GM23338 (cell line): ENCODE results near the gene CACNB2. TPM values are rescaled to one million over a fixed set of nuclear protein-coding genes. Genes with fewer than 3 reads are reported as not detected.

ENCODE experiments used
- ATAC-seq: fragments of 200-7000 bp; cut with Tn5 transposase; 3 replicates; pipeline ENCODE4 v1.9.1; 2020
- DNase-seq: peaks from one replicate; pipeline ENCODE4 v3.0.0-alpha.2; 2015; ENCODE audit warnings: low spot score
- H2AFZ ChIP-seq: fragments of 200-600 bp; sonication (generic); 2 replicates; pipeline ENCODE4 v1.8.0; 2016; ENCODE audit warnings: antibody characterized with exemption, mild to moderate bottlenecking, moderate library complexity
- H3F3A ChIP-seq: fragments of 200-600 bp; sonication (generic); replicated peaks from 2 replicates; pipeline ENCODE4 v1.8.0; 2017; ENCODE audit warnings: antibody characterized with exemption, mixed run types, low read depth
- H3K27ac ChIP-seq: fragments of 200-600 bp; sonication (generic); 2 replicates; pipeline ENCODE4 v1.6.1; 2016; ENCODE audit warnings: low read depth
- H3K27me3 ChIP-seq: fragments of 200-600 bp; sonication (generic); 2 replicates; pipeline ENCODE4 v1.8.0; 2016; ENCODE audit warnings: mild to moderate bottlenecking, mixed run types, moderate library complexity; ENCODE audit not compliant: insufficient read depth
- H3K36me3 ChIP-seq: fragments of 200-600 bp; sonication (generic); 2 replicates; pipeline ENCODE4 v1.8.0; 2016; ENCODE audit warnings: mild to moderate bottlenecking; ENCODE audit not compliant: insufficient read depth
- H3K4me1 ChIP-seq: fragments of 200-600 bp; sonication (generic); 2 replicates; pipeline ENCODE4 v1.8.0; 2016; ENCODE audit warnings: mild to moderate bottlenecking, moderate library complexity; ENCODE audit not compliant: insufficient read depth
- H3K4me2 ChIP-seq: fragments of 200-600 bp; sonication (generic); 2 replicates; pipeline ENCODE4 v1.7.1; 2017; ENCODE audit warnings: mixed run types
- H3K4me3 ChIP-seq: fragments of 200-600 bp; sonication (generic); 2 replicates; pipeline ENCODE4 v1.6.1; 2016; ENCODE audit warnings: mixed run types
- H3K79me2 ChIP-seq: fragments of 200-600 bp; sonication (generic); replicated peaks from 2 replicates; pipeline ENCODE4 v1.8.0; 2017; ENCODE audit warnings: mild to moderate bottlenecking; ENCODE audit not compliant: insufficient read depth
- H3K9me2 ChIP-seq: fragments of 200-600 bp; sonication (generic); 2 replicates; pipeline ENCODE4 v1.8.0; 2017; ENCODE audit not compliant: insufficient read depth
- H4K20me1 ChIP-seq: fragments of 200-600 bp; sonication (generic); replicated peaks from 2 replicates; pipeline ENCODE4 v1.8.0; 2017; ENCODE audit warnings: mild to moderate bottlenecking; ENCODE audit not compliant: insufficient read depth
- H3K27ac Mint-ChIP-seq: 2 replicates; pipeline ENCODE4 v1.8.0; 2020; ENCODE audit warnings: inconsistent platforms, mild to moderate bottlenecking, moderate library complexity, mixed read lengths
- H3K27me3 Mint-ChIP-seq: 3 replicates; pipeline ENCODE4 v1.8.0; 2022; ENCODE audit warnings: low read depth, mild to moderate bottlenecking, moderate library complexity, mixed read lengths, inconsistent platforms; ENCODE audit not compliant: insufficient read depth, poor library complexity
- H3K36me3 Mint-ChIP-seq: 3 replicates; pipeline ENCODE4 v1.8.0; 2021; ENCODE audit warnings: low read depth, mild to moderate bottlenecking, inconsistent platforms, moderate library complexity, mixed read lengths
- H3K4me1 Mint-ChIP-seq: 3 replicates; pipeline ENCODE4 v1.8.0; 2020; ENCODE audit warnings: mild to moderate bottlenecking, inconsistent platforms, mixed read lengths
- H3K4me3 Mint-ChIP-seq: 3 replicates; pipeline ENCODE4 v1.8.0; 2021; ENCODE audit warnings: moderate library complexity, mild to moderate bottlenecking, inconsistent platforms, mixed read lengths
- H3K9me3 Mint-ChIP-seq: 3 replicates; pipeline ENCODE4 v1.8.0; 2020; ENCODE audit warnings: moderate library complexity, mild to moderate bottlenecking, inconsistent platforms, mixed read lengths
- CREB1 ChIP-seq: fragments of 250-450 bp; sonication (Bioruptor Pico); IDR thresholded peaks from 2 replicates; pipeline ENCODE4 v1.5.0; 2020; ENCODE audit warnings: low read depth, mild to moderate bottlenecking, moderate library complexity
- EZH2 ChIP-seq: fragments of 200-600 bp; sonication (generic); IDR thresholded peaks from one replicate; pipeline ENCODE4 v1.8.0; 2017; ENCODE audit warnings: antibody characterized with exemption, mild to moderate bottlenecking, low read depth; ENCODE audit not compliant: unreplicated experiment
- EZH2phosphoT487 ChIP-seq: fragments of 200-600 bp; sonication (generic); IDR thresholded peaks from one replicate; pipeline ENCODE4 v1.8.1; 2018; ENCODE audit warnings: antibody characterized with exemption; ENCODE audit not compliant: unreplicated experiment
- JUNB ChIP-seq: IDR thresholded peaks from one replicate; pipeline ENCODE4 v1.6.1; 2016; ENCODE audit warnings: antibody characterized with exemption; ENCODE audit not compliant: unreplicated experiment
- NANOG ChIP-seq: IDR thresholded peaks from 2 replicates; pipeline ENCODE4 v1.6.1; 2016; ENCODE audit warnings: antibody characterized with exemption, borderline replicate concordance
- POLR2AphosphoS5 ChIP-seq: IDR thresholded peaks from 2 replicates; pipeline ENCODE4 v1.6.1; 2016; ENCODE audit warnings: antibody characterized with exemption, low read depth
- STAT1 ChIP-seq: IDR thresholded peaks from one replicate; pipeline ENCODE4 v1.6.1; 2016; ENCODE audit warnings: antibody characterized with exemption; ENCODE audit not compliant: unreplicated experiment
- ZNF114 ChIP-seq: fragments of 250-450 bp; sonication (Bioruptor Pico); IDR thresholded peaks from 2 replicates; pipeline ENCODE4 v1.5.0; 2020; ENCODE audit warnings: mild to moderate bottlenecking, moderate library complexity
- ZNF331 ChIP-seq: fragments of 250-450 bp; sonication (Bioruptor Pico); IDR thresholded peaks from 2 replicates; pipeline ENCODE4 v1.5.0; 2020; ENCODE audit warnings: low read depth, mild to moderate bottlenecking, moderate library complexity
- polyA plus RNA-seq: library from polyadenylated mRNA; unstranded; fragments of >200 nt; fragmentation: Nextera tagmentation; extraction: Ambion mirVana; gene quantifications from 2 replicates; pipeline ENCODE4 v1.2.1, GENCODE V29; 2016
- total RNA-seq: library from RNA; depleted of rRNA; stranded (reverse); fragments of >200 nt; shearing (Covaris generic); gene quantifications from 2 replicates; pipeline ENCODE4 v1.2.3, GENCODE V29; 2014
- TF ChIP-seq, protein P1 (sequence below), 2 experiments: fragments of 200-600 bp in 1 of 2; sonication (generic) in 1 of 2; conservative IDR thresholded peaks; 2 replicates each; pipeline versions ENCODE4 v1.5.1 to v1.6.1; 2016 to 2017; ENCODE audit warnings: antibody characterized with exemption in 2 of 2, low read depth in 2 of 2, mild to moderate bottlenecking in 2 of 2, moderate library complexity in 1 of 2
- TF ChIP-seq, protein P2 (sequence below): IDR thresholded peaks from one replicate; pipeline ENCODE4 v1.6.1; 2018; ENCODE audit warnings: antibody characterized with exemption; ENCODE audit not compliant: unreplicated experiment
- TF ChIP-seq, protein P3 (sequence below): IDR thresholded peaks from 2 replicates; pipeline ENCODE4 v1.6.1; 2016; ENCODE audit warnings: antibody characterized with exemption
- TF ChIP-seq, protein P4 (sequence below): fragments of 250-450 bp; sonication (Bioruptor Pico); IDR thresholded peaks from 2 replicates; pipeline ENCODE4 v1.5.0; 2020; ENCODE audit warnings: mild to moderate bottlenecking, moderate library complexity

CACNB2 gene
- total and polyA plus RNA-seq, 2 experiments from 2014 or later: 5.0 to 5.9 TPM

DNA sequence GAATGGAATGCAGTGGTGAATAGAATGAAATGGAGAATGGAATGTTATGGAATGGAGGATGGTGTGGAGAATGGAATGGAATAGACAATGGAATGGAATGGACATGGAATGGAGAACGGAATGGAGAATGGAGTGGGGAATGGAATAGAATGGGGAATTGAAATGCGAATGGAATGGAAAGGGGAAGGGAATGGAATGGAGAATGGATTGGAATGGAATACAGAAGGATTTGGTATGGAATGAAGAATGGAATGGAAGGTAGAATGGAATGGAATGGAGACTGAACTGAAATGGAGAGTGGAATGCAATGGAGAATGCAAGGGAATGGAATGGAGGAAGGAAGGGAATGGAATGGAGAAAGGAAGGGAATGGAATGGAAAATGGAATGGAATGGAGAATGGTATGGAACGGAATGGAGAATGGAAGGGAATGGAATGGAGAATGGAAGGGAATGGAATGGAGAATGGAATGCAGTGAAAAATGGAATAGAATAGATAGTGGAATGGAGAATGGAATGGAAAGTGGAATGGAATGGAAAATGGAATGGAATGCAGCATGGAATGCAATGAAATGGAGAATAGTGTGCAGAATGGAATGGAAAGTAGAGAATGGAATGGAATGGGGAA lies 416.4 kb downstream of the CACNB2 start:
- H3F3A ChIP-seq: no peaks in the 10 kb centered on the region
- H3K27ac ChIP-seq: peak overlapping the region; percentile 78
- no peaks in the 10 kb centered on the region for H4K20me1 ChIP-seq
- no peaks in the 10 kb centered on the region for H3K79me2 ChIP-seq
- H3K9me3 Mint-ChIP-seq: no peaks in the 10 kb centered on the region
- H3K36me3 Mint-ChIP-seq: peaks cover 1% of the 10 kb centered on the region; the same call in 2 of the 3 replicates
- H3K27me3 ChIP-seq: no peaks in the 10 kb centered on the region
- H3K9me2 ChIP-seq: no peaks in the 10 kb centered on the region
- no peak overlapping the region for H3K27ac Mint-ChIP-seq
- no peak for ATAC-seq
- no peak overlapping the region for H2AFZ ChIP-seq
- H3K4me3 Mint-ChIP-seq: no peak overlapping the region
- H3K4me2 ChIP-seq: no peak overlapping the region
- H3K36me3 ChIP-seq: peaks cover 20% of the 10 kb centered on the region; the same call in 1 of the 2 replicates
- H3K4me1 ChIP-seq: no peaks in the 10 kb centered on the region
- no peak overlapping the region for H3K4me3 ChIP-seq
- H3K27me3 Mint-ChIP-seq: no peaks in the 10 kb centered on the region
- DNase-seq: no peak
- no peaks in the 10 kb centered on the region for H3K4me1 Mint-ChIP-seq
- TF ChIP-seq STAT1 (no peak), NANOG (no peak), ZNF331 (no peak), EZH2phosphoT487 (no peak), CREB1 (CRISPR knock-in tag) (no peak), EZH2 (no peak), POLR2AphosphoS5 (no peak), JUNB (no peak), ZNF114 (CRISPR knock-in tag) (no peak)
- TF ChIP-seq, protein P1, sequence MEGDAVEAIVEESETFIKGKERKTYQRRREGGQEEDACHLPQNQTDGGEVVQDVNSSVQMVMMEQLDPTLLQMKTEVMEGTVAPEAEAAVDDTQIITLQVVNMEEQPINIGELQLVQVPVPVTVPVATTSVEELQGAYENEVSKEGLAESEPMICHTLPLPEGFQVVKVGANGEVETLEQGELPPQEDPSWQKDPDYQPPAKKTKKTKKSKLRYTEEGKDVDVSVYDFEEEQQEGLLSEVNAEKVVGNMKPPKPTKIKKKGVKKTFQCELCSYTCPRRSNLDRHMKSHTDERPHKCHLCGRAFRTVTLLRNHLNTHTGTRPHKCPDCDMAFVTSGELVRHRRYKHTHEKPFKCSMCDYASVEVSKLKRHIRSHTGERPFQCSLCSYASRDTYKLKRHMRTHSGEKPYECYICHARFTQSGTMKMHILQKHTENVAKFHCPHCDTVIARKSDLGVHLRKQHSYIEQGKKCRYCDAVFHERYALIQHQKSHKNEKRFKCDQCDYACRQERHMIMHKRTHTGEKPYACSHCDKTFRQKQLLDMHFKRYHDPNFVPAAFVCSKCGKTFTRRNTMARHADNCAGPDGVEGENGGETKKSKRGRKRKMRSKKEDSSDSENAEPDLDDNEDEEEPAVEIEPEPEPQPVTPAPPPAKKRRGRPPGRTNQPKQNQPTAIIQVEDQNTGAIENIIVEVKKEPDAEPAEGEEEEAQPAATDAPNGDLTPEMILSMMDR (conservative IDR thresholded peaks at IDR 0.05; ENCODE audit: low read depth in 2 of 2): no peak
- TF ChIP-seq, protein P2, sequence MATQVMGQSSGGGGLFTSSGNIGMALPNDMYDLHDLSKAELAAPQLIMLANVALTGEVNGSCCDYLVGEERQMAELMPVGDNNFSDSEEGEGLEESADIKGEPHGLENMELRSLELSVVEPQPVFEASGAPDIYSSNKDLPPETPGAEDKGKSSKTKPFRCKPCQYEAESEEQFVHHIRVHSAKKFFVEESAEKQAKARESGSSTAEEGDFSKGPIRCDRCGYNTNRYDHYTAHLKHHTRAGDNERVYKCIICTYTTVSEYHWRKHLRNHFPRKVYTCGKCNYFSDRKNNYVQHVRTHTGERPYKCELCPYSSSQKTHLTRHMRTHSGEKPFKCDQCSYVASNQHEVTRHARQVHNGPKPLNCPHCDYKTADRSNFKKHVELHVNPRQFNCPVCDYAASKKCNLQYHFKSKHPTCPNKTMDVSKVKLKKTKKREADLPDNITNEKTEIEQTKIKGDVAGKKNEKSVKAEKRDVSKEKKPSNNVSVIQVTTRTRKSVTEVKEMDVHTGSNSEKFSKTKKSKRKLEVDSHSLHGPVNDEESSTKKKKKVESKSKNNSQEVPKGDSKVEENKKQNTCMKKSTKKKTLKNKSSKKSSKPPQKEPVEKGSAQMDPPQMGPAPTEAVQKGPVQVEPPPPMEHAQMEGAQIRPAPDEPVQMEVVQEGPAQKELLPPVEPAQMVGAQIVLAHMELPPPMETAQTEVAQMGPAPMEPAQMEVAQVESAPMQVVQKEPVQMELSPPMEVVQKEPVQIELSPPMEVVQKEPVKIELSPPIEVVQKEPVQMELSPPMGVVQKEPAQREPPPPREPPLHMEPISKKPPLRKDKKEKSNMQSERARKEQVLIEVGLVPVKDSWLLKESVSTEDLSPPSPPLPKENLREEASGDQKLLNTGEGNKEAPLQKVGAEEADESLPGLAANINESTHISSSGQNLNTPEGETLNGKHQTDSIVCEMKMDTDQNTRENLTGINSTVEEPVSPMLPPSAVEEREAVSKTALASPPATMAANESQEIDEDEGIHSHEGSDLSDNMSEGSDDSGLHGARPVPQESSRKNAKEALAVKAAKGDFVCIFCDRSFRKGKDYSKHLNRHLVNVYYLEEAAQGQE: no peak
- TF ChIP-seq, protein P3, sequence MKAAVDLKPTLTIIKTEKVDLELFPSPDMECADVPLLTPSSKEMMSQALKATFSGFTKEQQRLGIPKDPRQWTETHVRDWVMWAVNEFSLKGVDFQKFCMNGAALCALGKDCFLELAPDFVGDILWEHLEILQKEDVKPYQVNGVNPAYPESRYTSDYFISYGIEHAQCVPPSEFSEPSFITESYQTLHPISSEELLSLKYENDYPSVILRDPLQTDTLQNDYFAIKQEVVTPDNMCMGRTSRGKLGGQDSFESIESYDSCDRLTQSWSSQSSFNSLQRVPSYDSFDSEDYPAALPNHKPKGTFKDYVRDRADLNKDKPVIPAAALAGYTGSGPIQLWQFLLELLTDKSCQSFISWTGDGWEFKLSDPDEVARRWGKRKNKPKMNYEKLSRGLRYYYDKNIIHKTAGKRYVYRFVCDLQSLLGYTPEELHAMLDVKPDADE: no peak
- TF ChIP-seq, protein P4, sequence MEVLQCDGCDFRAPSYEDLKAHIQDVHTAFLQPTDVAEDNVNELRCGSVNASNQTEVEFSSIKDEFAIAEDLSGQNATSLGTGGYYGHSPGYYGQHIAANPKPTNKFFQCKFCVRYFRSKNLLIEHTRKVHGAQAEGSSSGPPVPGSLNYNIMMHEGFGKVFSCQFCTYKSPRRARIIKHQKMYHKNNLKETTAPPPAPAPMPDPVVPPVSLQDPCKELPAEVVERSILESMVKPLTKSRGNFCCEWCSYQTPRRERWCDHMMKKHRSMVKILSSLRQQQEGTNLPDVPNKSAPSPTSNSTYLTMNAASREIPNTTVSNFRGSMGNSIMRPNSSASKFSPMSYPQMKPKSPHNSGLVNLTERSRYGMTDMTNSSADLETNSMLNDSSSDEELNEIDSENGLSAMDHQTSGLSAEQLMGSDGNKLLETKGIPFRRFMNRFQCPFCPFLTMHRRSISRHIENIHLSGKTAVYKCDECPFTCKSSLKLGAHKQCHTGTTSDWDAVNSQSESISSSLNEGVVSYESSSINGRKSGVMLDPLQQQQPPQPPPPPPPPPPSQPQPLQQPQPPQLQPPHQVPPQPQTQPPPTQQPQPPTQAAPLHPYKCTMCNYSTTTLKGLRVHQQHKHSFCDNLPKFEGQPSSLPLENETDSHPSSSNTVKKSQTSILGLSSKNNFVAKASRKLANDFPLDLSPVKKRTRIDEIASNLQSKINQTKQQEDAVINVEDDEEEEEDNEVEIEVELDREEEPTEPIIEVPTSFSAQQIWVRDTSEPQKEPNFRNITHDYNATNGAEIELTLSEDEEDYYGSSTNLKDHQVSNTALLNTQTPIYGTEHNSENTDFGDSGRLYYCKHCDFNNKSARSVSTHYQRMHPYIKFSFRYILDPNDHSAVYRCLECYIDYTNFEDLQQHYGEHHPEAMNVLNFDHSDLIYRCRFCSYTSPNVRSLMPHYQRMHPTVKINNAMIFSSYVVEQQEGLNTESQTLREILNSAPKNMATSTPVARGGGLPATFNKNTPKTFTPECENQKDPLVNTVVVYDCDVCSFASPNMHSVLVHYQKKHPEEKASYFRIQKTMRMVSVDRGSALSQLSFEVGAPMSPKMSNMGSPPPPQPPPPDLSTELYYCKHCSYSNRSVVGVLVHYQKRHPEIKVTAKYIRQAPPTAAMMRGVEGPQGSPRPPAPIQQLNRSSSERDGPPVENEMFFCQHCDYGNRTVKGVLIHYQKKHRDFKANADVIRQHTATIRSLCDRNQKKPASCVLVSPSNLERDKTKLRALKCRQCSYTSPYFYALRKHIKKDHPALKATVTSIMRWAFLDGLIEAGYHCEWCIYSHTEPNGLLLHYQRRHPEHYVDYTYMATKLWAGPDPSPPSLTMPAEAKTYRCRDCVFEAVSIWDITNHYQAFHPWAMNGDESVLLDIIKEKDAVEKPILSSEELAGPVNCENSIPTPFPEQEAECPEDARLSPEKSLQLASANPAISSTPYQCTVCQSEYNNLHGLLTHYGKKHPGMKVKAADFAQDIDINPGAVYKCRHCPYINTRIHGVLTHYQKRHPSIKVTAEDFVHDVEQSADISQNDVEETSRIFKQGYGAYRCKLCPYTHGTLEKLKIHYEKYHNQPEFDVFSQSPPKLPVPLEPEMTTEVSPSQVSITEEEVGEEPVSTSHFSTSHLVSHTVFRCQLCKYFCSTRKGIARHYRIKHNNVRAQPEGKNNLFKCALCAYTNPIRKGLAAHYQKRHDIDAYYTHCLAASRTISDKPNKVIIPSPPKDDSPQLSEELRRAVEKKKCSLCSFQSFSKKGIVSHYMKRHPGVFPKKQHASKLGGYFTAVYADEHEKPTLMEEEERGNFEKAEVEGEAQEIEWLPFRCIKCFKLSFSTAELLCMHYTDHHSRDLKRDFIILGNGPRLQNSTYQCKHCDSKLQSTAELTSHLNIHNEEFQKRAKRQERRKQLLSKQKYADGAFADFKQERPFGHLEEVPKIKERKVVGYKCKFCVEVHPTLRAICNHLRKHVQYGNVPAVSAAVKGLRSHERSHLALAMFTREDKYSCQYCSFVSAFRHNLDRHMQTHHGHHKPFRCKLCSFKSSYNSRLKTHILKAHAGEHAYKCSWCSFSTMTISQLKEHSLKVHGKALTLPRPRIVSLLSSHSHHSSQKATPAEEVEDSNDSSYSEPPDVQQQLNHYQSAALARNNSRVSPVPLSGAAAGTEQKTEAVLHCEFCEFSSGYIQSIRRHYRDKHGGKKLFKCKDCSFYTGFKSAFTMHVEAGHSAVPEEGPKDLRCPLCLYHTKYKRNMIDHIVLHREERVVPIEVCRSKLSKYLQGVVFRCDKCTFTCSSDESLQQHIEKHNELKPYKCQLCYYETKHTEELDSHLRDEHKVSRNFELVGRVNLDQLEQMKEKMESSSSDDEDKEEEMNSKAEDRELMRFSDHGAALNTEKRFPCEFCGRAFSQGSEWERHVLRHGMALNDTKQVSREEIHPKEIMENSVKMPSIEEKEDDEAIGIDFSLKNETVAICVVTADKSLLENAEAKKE (CRISPR knock-in tag): no peak
